GM12878 (cell line): ENCODE data around the gene CELF2. TPM values are rescaled to one million over a fixed set of nuclear protein-coding genes. Genes with fewer than 3 reads are reported as not detected.

ENCODE experiments used
- ATAC-seq: fragments of 200-7000 bp; cut with Tn5 transposase; 3 replicates; pipeline ENCODE4 v1.9.1; 2020; ENCODE audit warnings: mild to moderate bottlenecking, moderate library complexity
- BruUV-seq: library from RNA; stranded (reverse); fragments of 400-500 nt; replicated peaks from 2 replicates; lab custom pipeline; 2021; lab: Mats Ljungman, UMichigan
- CTCF ChIA-PET: fragments of 300-600 bp; sonication (Branson Sonifier 250); formaldehyde crosslinking; extraction: SDS; loops from one replicate; lab custom pipeline; 2021; ENCODE audit warnings: inconsistent platforms; lab: Yijun Ruan, JAX
- POLR2A ChIA-PET: fragments of 350-600 bp; formaldehyde crosslinking; extraction: SDS; loops from one replicate; lab custom pipeline; 2021; ENCODE audit warnings: inconsistent platforms; lab: Charles Lee
- RAD21 ChIA-PET: fragments of 300-600 bp; sonication (Branson Sonifier 250); formaldehyde crosslinking; loops from one replicate; lab custom pipeline; 2023; ENCODE audit warnings: antibody characterized with exemption; ENCODE audit not compliant: unreplicated experiment; lab: Charles Lee
- SMC1A ChIA-PET: fragments of 300-600 bp; sonication (Branson Sonifier 250); formaldehyde crosslinking; loops from one replicate; lab custom pipeline; 2023; ENCODE audit not compliant: unreplicated experiment, uncharacterized antibody; lab: Charles Lee
- DNase-seq: peaks from one replicate; pipeline ENCODE4 v3.0.0-alpha.2; 2011; ENCODE audit warnings: low read depth, low spot score
- FAIRE-seq: peaks from 3 replicates; lab custom pipeline; 2011; peaks lifted over from hg19 to GRCh38; lab: Jason Lieb, UNC
- H2AFZ ChIP-seq: 2 replicates; pipeline ENCODE4 v1.6.0; 2011; ENCODE audit warnings: low read depth, low read length, control low read depth; ENCODE audit not compliant: control insufficient read depth
- H3K27ac ChIP-seq: 2 replicates; pipeline ENCODE4 v1.5.1; 2011; ENCODE audit warnings: control low read depth; ENCODE audit not compliant: control insufficient read depth, insufficient read depth
- H3K27me3 ChIP-seq, 2 experiments: replicated peaks in 1 of 2; 2 replicates each; pipeline versions ENCODE4 v1.6.0 to v1.6.1; 2011; ENCODE audit warnings: low read length in 1 of 2; ENCODE audit not compliant: control insufficient read depth in 2 of 2, insufficient read depth in 2 of 2
- H3K36me3 ChIP-seq, 2 experiments: 2 replicates each; pipeline ENCODE4 v1.5.1; 2011; ENCODE audit warnings: low read length in 1 of 2; ENCODE audit not compliant: control insufficient read depth in 2 of 2, insufficient read depth in 2 of 2
- H3K4me1 ChIP-seq: 2 replicates; pipeline ENCODE4 v1.6.1; 2011; ENCODE audit warnings: mild to moderate bottlenecking, low read length, moderate library complexity, mixed read lengths; ENCODE audit not compliant: control insufficient read depth, insufficient read depth
- H3K4me2 ChIP-seq: 2 replicates; pipeline ENCODE4 v1.6.0; 2011; ENCODE audit warnings: control low read depth; ENCODE audit not compliant: control insufficient read depth, insufficient read depth
- H3K4me3 ChIP-seq: fragments of 200-600 bp; sonication (generic); 2 replicates; pipeline ENCODE4 v1.5.1; 2016
- H3K79me2 ChIP-seq: 2 replicates; pipeline ENCODE4 v1.6.0; 2011; ENCODE audit warnings: low read length; ENCODE audit not compliant: control insufficient read depth, insufficient read depth
- H3K9ac ChIP-seq: 2 replicates; pipeline ENCODE4 v1.8.0; 2011; ENCODE audit warnings: low read length, control low read depth, mixed read lengths; ENCODE audit not compliant: control insufficient read depth, insufficient read depth
- H3K9me3 ChIP-seq: replicated peaks from 3 replicates; pipeline ENCODE4 v1.5.1; 2011; ENCODE audit warnings: mild to moderate bottlenecking, low read length; ENCODE audit not compliant: control insufficient read depth, insufficient read depth
- H4K20me1 ChIP-seq: 2 replicates; pipeline ENCODE4 v1.6.0; 2011; ENCODE audit not compliant: control insufficient read depth, insufficient read depth
- ZZZ3 ChIP-seq: IDR thresholded peaks from 2 replicates; pipeline ENCODE4 v1.6.1; 2011; ENCODE audit warnings: low read depth; ENCODE audit not compliant: control insufficient read depth, insufficient read length
- WGBS: methylation state at CpG from one replicate; pipeline ENCODE4 v1.1.6; 2016; ENCODE audit warnings: low lambda C conversion rate; ENCODE audit not compliant: insufficient replicate concordance, insufficient coverage; ENCODE audit errors: missing lambda C conversion rate; 5-methylcytosine and 5-hydroxymethylcytosine counted together
- in situ Hi-C: fragments of 300-500 bp; cut with MboI; formaldehyde crosslinking; loops from 9 replicates; pipeline ENCODE4 v1.14.3; 2018; ENCODE audit warnings: mixed read lengths
- intact Hi-C: fragments of 100-400 bp; cut with micrococcal nuclease; formaldehyde crosslinking; loops from one replicate; pipeline ENCODE4 v1.14.2; 2022; ENCODE audit not compliant: unreplicated experiment
- polyA plus RNA-seq, 11 experiments: library from polyadenylated mRNA; depleted of rRNA in 4 of 11; unstranded in 6 of 11; stranded (reverse) in 5 of 11; fragments of >200 nt; fragmentation: Nextera tagmentation in 4 of 11; fragmentation: Illumina TruSeq in 1 of 11; extraction: Ambion mirVana in 4 of 11; extraction: Trizol in 1 of 11; gene quantifications; 1 replicate in 1 of 11; 2 replicates in 10 of 11; pipeline versions ENCODE4 v1.2.1 to v1.2.3, GENCODE V29; 2011 to 2016; ENCODE audit warnings: inconsistent platforms in 2 of 11, missing spikeins in 2 of 11, low read depth in 1 of 11
- total RNA-seq, 4 experiments: library from RNA; depleted of rRNA in 3 of 4; stranded (reverse); fragments of >200 nt in 3 of 4; fragmentation: Illumina TruSeq in 1 of 4; extraction: Trizol in 1 of 4; gene quantifications; 2 replicates each; pipeline versions ENCODE4 v1.2.1 to v1.2.3, GENCODE V29; 2013 to 2021
- TF ChIP-seq, protein P1 (sequence below): fragments of 450-650 bp; IDR thresholded peaks from 2 replicates; pipeline ENCODE4 v1.6.1; 2017; ENCODE audit warnings: mild to moderate bottlenecking

CELF2 gene
- total and polyA plus RNA-seq, 10 of the 15 experiments (the other 5 are each of a cell fraction or from before 2014, with no cell fraction given): 20.8 to 129 (median 86.3) TPM

DNA sequence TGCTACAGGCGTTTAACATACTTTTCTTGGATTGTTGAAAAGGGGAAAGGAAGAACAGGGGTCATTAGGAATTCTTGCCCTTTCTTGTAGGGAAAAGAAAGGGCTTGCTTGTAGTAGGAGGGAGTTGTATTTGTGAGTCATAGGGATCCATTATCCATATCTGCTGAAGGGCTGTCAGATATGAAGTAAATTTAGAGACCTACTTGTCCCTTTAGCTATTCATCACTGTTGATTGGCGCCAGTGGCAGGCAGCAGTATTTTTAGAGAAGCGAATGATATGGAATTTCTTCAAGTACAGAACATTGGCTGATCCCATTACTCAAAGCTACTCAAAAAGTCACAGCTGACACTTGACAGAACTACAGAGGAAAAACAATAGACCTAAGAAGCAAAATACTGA is 97.7 kb downstream of the CELF2 start:
- POLR2A ChIA-PET: no interaction called here
- 80% methylated on average over 3 of the region's 3 CpGs for WGBS
- no peak for FAIRE-seq

DNA sequence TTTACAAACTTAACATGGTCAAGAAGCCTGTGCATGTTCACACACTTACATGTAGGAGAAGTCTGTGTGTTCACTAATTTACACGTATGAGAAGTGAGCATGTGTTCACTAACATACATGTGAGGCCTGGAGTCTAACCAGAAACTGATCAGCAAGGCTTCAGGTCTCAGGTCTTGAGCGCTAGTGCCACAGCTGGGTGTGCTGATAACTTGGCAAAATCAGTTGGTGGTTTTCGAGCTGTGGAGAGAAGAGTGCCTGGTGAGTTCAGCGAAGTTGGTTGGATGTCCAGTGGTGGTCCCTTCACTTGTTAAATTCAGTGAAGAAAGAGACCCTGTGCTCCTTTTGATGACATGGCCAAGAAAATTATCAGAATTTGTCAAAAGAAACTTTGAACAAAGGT is 98.7 kb downstream of the CELF2 start:
- no peaks in the 10 kb centered on the region for H3K9me3 ChIP-seq
- no peaks in the 10 kb centered on the region for H3K36me3 ChIP-seq
- no peak for DNase-seq
- ChIA-PET RAD21 (interaction anchor here (1.5 kb wide), 1 partner anchor 154 kb away, joined by 6 read pairs; no protein-coding TSS in a partner anchor), CTCF (no interaction called here), SMC1A (interaction anchor here (0.6 to 1.1 kb wide), 2 partner anchors 78 to 151 kb away, joined by 3 read pairs; no protein-coding TSS in a partner anchor), POLR2A (no interaction called here)
- no peak overlapping the region for H3K9ac ChIP-seq
- H3K4me3 ChIP-seq: no peak overlapping the region
- 86% methylated on average over 4 of the region's 4 CpGs for WGBS
- H3K27ac ChIP-seq: no peak overlapping the region
- H3K79me2 ChIP-seq: no peaks in the 10 kb centered on the region; the same call in 1 of the 2 replicates
- no peak for ATAC-seq
- H4K20me1 ChIP-seq: no peaks in the 10 kb centered on the region
- FAIRE-seq: no peak
- in situ Hi-C loops: loop anchor here (5.0 to 25.0 kb wide), 2 partner anchors 156 to 346 kb away; no protein-coding TSS in a partner anchor
- H3K27me3 ChIP-seq: no peaks in the 10 kb centered on the region
- no TSS peak for BruUV-seq
- intact Hi-C loops: no loop called here
- no peak overlapping the region for H2AFZ ChIP-seq
- TF ChIP-seq ZZZ3: no peak
- no peak overlapping the region for H3K4me2 ChIP-seq
- no peaks in the 10 kb centered on the region for H3K4me1 ChIP-seq

More for the DNA sequence above, 97.7 kb downstream of the CELF2 start:
- in situ Hi-C loops: loop anchor here (5.0 to 25.0 kb wide), 2 partner anchors 157 to 347 kb away; no protein-coding TSS in a partner anchor
- CTCF ChIA-PET: interaction anchor here (0.6 to 6.1 kb wide), 4 partner anchors 50 to 155 kb away, joined by 3 to 90 read pairs (median 4); no protein-coding TSS in a partner anchor
- no peaks in the 10 kb centered on the region for H3K9me3 ChIP-seq
- intact Hi-C loops: no loop called here
- no peak overlapping the region for H3K27ac ChIP-seq
- SMC1A ChIA-PET: interaction anchor here (0.7 to 1.3 kb wide), 4 partner anchors 48 to 154 kb away, joined by 3 to 7 read pairs (median 4); no protein-coding TSS in a partner anchor
- no TSS peak for BruUV-seq
- no peak overlapping the region for H3K4me3 ChIP-seq
- no peak for DNase-seq
- H2AFZ ChIP-seq: no peak overlapping the region
- H3K9ac ChIP-seq: no peak overlapping the region
- no peak overlapping the region for H3K4me2 ChIP-seq
- ATAC-seq: no peak
- TF ChIP-seq, protein P1, sequence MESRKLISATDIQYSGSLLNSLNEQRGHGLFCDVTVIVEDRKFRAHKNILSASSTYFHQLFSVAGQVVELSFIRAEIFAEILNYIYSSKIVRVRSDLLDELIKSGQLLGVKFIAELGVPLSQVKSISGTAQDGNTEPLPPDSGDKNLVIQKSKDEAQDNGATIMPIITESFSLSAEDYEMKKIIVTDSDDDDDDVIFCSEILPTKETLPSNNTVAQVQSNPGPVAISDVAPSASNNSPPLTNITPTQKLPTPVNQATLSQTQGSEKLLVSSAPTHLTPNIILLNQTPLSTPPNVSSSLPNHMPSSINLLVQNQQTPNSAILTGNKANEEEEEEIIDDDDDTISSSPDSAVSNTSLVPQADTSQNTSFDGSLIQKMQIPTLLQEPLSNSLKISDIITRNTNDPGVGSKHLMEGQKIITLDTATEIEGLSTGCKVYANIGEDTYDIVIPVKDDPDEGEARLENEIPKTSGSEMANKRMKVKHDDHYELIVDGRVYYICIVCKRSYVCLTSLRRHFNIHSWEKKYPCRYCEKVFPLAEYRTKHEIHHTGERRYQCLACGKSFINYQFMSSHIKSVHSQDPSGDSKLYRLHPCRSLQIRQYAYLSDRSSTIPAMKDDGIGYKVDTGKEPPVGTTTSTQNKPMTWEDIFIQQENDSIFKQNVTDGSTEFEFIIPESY: no peak
- TF ChIP-seq, all 136 proteins: peak for 0
- H3K27me3 ChIP-seq: no peaks in the 10 kb centered on the region
- H3K79me2 ChIP-seq: no peaks in the 10 kb centered on the region; the same call in 1 of the 2 replicates
- H3K4me1 ChIP-seq: no peaks in the 10 kb centered on the region
- RAD21 ChIA-PET: interaction anchor here (1.0 to 1.5 kb wide), 3 partner anchors 9 to 155 kb away, joined by 3 to 6 read pairs (median 3); no protein-coding TSS in a partner anchor
- no peaks in the 10 kb centered on the region for H4K20me1 ChIP-seq
- no peaks in the 10 kb centered on the region for H3K36me3 ChIP-seq
